ENCODE measurements around the gene ZGLP1.
A peak's percentile ranks its signal among the peaks of the same experiment; 100 is the strongest.

Gene ZGLP1

GRCh38 chr19:10259162-10259905 lies 50.3 kb downstream of the ZGLP1 start:
- DNase-seq, result peak; percentile 93
- Histone ChIP-seq H3K27ac (no peak overlapping the region), H3K9me3 (ENCODE audit: severe bottlenecking) (no peaks in the 10 kb centered on the region), H3K27me3 (ENCODE audit: insufficient read depth, low read depth, severe bottlenecking) (no peaks in the 10 kb centered on the region), H3K4me3 (ENCODE audit: low read depth, low read length) (no peak overlapping the region), H3K36me3 (peaks cover 42% of the 10 kb centered on the region)
- peak; percentile 79 for TF ChIP-seq CTCF (IDR thresholded peaks at IDR 0.05; ENCODE audit: low read depth, low read length)

GRCh38 chr19:10258080-10258710 lies 51.4 kb downstream of the ZGLP1 start:
- Histone ChIP-seq H3K27ac (no peak overlapping the region), H3K9me3 (ENCODE audit: severe bottlenecking) (no peaks in the 10 kb centered on the region), H3K4me3 (ENCODE audit: low read depth, low read length) (no peak overlapping the region), H3K27me3 (ENCODE audit: insufficient read depth, low read depth, severe bottlenecking) (no peaks in the 10 kb centered on the region), H3K36me3 (peaks cover 47% of the 10 kb centered on the region)
- no peak for TF ChIP-seq CTCF (IDR thresholded peaks at IDR 0.05; ENCODE audit: low read depth, low read length)
- DNase-seq, result no peak

- TF ChIP-seq CTCF (IDR thresholded peaks at IDR 0.05; ENCODE audit: low read depth, low read length), result no peak
- Histone ChIP-seq H3K27me3 (ENCODE audit: insufficient read depth, low read depth, severe bottlenecking) (no peaks in the 10 kb centered on the region), H3K4me3 (ENCODE audit: low read depth, low read length) (no peak overlapping the region), H3K36me3 (peaks cover 47% of the 10 kb centered on the region), H3K27ac (no peak overlapping the region), H3K9me3 (ENCODE audit: severe bottlenecking) (no peaks in the 10 kb centered on the region)
- no peak for DNase-seq
Observed at GRCh38 chr19:10256970-10257615, 52.5 kb downstream of the ZGLP1 start.

GRCh38 chr19:10256551-10256950 lies 53.1 kb downstream of the ZGLP1 start:
- Histone ChIP-seq H3K36me3 (peaks cover 47% of the 10 kb centered on the region), H3K27ac (no peak overlapping the region)
- no peak for TF ChIP-seq CTCF (IDR thresholded peaks at IDR 0.05; ENCODE audit: low read depth, low read length)

GRCh38 chr19:10255358-10255757 lies 54.3 kb downstream of the ZGLP1 start:
- no peak for TF ChIP-seq CTCF (IDR thresholded peaks at IDR 0.05; ENCODE audit: low read depth, low read length)
- no peaks in the 10 kb centered on the region for H3K9me3 ChIP-seq (ENCODE audit: severe bottlenecking)
- no peaks in the 10 kb centered on the region for H3K27me3 ChIP-seq (ENCODE audit: insufficient read depth, low read depth, severe bottlenecking)
- no peak overlapping the region for H3K4me3 ChIP-seq (ENCODE audit: low read depth, low read length)
- no peak overlapping the region for H3K27ac ChIP-seq
- H3K36me3 ChIP-seq, result peaks cover 47% of the 10 kb centered on the region
- no peak for DNase-seq

More at GRCh38 chr19:10256551-10256950, 53.1 kb downstream of the ZGLP1 start:
- H3K4me3 ChIP-seq (ENCODE audit: low read depth, low read length), result no peak overlapping the region
- no peaks in the 10 kb centered on the region for H3K27me3 ChIP-seq (ENCODE audit: insufficient read depth, low read depth, severe bottlenecking)
- DNase-seq, result no peak
- no peaks in the 10 kb centered on the region for H3K9me3 ChIP-seq (ENCODE audit: severe bottlenecking)
